GM12892 (cell line): ENCODE measurements around the gene SMOC1.

Experiments used
- DNase-seq: peaks from one replicate; pipeline ENCODE4 v3.0.0; 2011; ENCODE audit not compliant: insufficient read length
- FAIRE-seq: peaks from 2 replicates; lab custom pipeline; 2011; peaks lifted over from hg19 to GRCh38; lab: Jason Lieb, UNC
- POLR2A ChIP-seq: IDR thresholded peaks from 2 replicates; pipeline ENCODE4 v1.6.1; 2011; ENCODE audit warnings: low read depth, low read length, control low read depth
- POLR2AphosphoS5 ChIP-seq: IDR thresholded peaks from 2 replicates; pipeline ENCODE4 v1.6.1; 2011; ENCODE audit warnings: low read depth, low read length, control low read depth
- TAF1 ChIP-seq: IDR thresholded peaks from 2 replicates; pipeline ENCODE4 v1.6.1; 2011; ENCODE audit warnings: low read depth, mild to moderate bottlenecking, control low read depth, low read length, borderline replicate concordance

Gene SMOC1

GRCh38 chr14:69951935-69952334 is 72.7 kb downstream of the SMOC1 start:
- DNase-seq (no peak), FAIRE-seq (no peak)
- TF ChIP-seq POLR2AphosphoS5 (no peak), TAF1 (no peak), POLR2A (no peak)

GRCh38 chr14:69953266-69953915 is 74.2 kb downstream of the SMOC1 start:
- FAIRE-seq = no peak
- no peak for TF ChIP-seq TAF1
- TF ChIP-seq POLR2AphosphoS5 = no peak
- no peak for TF ChIP-seq POLR2A
- DNase-seq = no peak

- no peak for TF ChIP-seq TAF1
- no peak for TF ChIP-seq POLR2A
- TF ChIP-seq POLR2AphosphoS5 = no peak
- FAIRE-seq (no peak), DNase-seq (no peak)
Measured at GRCh38 chr14:69955855-69956845, 76.9 kb downstream of the SMOC1 start.

- DNase-seq (no peak), FAIRE-seq (no peak)
- no peak for TF ChIP-seq POLR2A
- TF ChIP-seq POLR2AphosphoS5 = no peak
- no peak for TF ChIP-seq TAF1
Measured at GRCh38 chr14:69956970-69957369, 77.8 kb downstream of the SMOC1 start.

DNA sequence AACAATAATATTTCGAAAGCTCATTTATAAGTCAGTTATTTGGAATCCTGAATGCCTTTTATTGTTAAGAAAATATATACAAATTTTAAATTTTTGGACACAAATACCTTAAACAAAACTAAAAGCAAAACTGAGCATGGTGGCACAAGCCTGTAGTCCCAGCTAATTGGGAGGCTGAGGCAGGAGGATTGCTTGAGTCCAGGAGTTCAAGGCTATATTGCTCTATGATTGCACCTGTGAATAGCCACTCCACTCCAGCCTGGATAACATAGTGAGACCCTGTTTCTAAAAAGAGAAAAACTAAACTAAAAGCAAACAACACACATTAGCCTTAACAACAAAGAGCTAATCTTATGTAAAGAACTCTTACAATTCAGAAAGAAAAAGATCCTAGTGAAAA is 78.8 kb downstream of the SMOC1 start:
- DNase-seq (no peak), FAIRE-seq (no peak)
- TF ChIP-seq POLR2AphosphoS5 (no peak), POLR2A (no peak), TAF1 (no peak)

GRCh38 chr14:69959136-69959535 is 79.9 kb downstream of the SMOC1 start:
- no peak for DNase-seq
- TF ChIP-seq POLR2A (no peak), TAF1 (no peak), POLR2AphosphoS5 (no peak)
- FAIRE-seq = no peak

DNA sequence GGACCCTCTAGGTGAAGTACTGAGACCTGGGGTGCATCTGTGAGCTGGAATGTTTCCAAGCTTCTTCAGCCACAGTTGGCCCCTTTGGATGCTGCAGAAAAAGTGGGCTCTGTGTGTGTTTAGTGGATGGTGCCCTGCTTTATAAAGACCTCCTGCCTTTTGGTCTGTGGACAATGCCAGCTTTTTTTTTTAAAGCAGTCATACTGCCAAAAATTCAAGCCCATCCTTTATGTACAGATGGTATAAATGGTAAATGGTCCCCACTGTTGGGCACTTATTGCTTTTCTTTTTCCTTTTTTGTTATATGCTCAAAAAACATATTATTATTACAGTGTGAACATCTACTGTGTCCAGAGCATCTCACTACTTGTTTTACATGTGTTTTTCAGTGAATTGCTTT is 81.1 kb downstream of the SMOC1 start:
- TF ChIP-seq TAF1 (no peak), POLR2AphosphoS5 (no peak), POLR2A (no peak)
- FAIRE-seq (no peak), DNase-seq (no peak)

DNA sequence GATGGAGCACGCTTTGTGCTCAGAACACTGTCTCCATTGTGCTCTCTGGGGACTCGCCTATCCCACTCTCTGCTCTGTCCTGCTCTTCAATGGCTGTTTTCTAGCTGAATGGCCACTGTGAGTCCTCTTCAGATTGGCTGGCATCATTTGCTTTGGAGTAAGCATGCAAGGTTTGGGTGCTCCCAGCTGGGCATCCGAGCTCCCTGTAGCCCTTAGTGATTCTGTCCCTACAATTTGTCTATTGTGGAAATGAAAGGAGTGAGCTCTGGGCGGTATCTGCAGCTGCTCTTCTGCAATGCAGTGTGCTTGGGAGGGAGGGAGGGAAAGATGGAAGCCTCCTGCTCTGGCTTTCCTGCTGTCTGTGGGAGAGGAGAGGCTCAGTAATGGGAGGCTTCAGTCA is 84.8 kb downstream of the SMOC1 start:
- FAIRE-seq = no peak
- DNase-seq = no peak
- TF ChIP-seq TAF1 = no peak
- TF ChIP-seq POLR2AphosphoS5 = no peak
- TF ChIP-seq POLR2A = no peak

DNA sequence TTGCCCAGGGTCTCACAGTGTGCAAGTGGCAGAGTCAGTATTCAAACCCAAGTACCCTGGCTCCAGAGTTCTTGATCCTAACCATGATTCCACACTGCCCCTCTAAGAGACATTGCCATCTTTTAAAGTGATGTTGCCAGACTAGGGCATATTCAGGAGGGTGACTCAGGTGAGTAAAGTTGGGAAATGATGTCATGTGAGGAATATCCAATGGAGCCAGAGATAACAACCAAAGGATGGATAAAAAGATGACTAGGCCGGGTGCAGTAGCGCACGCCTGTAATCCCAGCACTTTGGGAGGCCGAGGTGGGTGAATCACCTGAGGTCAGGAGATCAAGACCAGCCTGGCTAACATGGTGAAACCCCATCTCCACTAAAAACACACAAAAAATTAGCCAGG is 85.6 kb downstream of the SMOC1 start:
- no peak for TF ChIP-seq TAF1
- no peak for TF ChIP-seq POLR2A
- TF ChIP-seq POLR2AphosphoS5 = no peak
- no peak for DNase-seq
- FAIRE-seq = no peak

DNA sequence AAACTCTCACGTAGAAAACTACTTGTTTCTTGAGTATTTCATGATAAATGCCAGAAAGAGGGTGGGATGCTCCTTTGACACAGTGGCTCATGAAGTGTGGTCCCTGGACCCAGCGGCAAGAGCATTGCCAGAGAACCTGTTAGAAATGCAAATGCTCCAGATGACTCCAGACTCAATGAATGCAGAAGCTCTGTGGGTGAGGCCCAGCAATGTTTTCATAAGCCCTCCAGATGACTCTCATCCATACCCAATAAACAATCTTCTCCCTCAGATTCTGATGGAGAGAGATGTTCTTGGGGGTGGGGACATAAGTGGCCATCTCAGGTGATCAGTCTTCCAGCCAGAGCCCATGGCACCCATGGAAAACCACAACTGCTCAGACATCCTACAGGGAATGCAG is 88.9 kb downstream of the SMOC1 start:
- FAIRE-seq (no peak), DNase-seq (no peak)
- TF ChIP-seq POLR2A (no peak), TAF1 (no peak), POLR2AphosphoS5 (no peak)

DNA sequence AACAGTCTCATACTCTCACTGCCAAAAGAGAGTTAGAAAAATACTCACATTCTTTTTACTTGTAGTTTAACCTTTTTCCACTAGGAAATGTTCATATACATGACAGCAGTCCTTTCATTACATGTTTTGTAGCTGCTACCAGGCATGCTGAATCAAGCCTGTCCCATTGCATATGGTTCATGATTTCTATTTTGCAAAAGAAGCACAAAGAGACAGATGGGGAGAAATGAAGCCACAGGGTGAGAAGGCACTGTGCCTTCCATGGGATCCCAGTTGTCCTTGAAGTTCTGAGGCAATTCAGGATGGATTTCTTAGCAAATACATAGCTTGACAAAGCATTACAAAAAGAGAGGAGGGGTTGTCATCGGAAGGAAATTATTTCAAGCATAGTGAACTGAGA is 89.5 kb downstream of the SMOC1 start:
- no peak for FAIRE-seq
- DNase-seq = no peak
- no peak for TF ChIP-seq TAF1
- TF ChIP-seq POLR2AphosphoS5 = no peak
- TF ChIP-seq POLR2A = no peak
